Activated naive CD4-positive, alpha-beta T cell (primary cell): ENCODE results near the gene SLC3A2.
A peak's percentile ranks its signal among the peaks of the same experiment; 100 is the strongest.

Source experiments
- DNase-seq, 4 experiments: peaks; one replicate each; lab custom pipeline; 2025; lab: John Stamatoyannopoulos, UW

The SLC3A2 gene

GRCh38 chr11:62910141-62910882 lies 29.6 kb downstream of the SLC3A2 start:
- DNase-seq = no peak

GRCh38 chr11:62911137-62912130 lies 30.7 kb downstream of the SLC3A2 start:
- DNase-seq = no peak

GRCh38 chr11:62912268-62912667 lies 31.6 kb downstream of the SLC3A2 start:
- no peak for DNase-seq

- no peak for DNase-seq
Observed at GRCh38 chr11:62914416-62914815, 33.7 kb downstream of the SLC3A2 start.

- DNase-seq = no peak
Observed at GRCh38 chr11:62917906-62918502, 37.3 kb downstream of the SLC3A2 start.

GRCh38 chr11:62918531-62918930 lies 37.8 kb downstream of the SLC3A2 start:
- no peak for DNase-seq

- no peak for DNase-seq
Observed at GRCh38 chr11:62919476-62919875, 38.8 kb downstream of the SLC3A2 start.

GRCh38 chr11:62919898-62920640 lies 39.4 kb downstream of the SLC3A2 start:
- no peak for DNase-seq

GRCh38 chr11:62921201-62921572 lies 40.5 kb downstream of the SLC3A2 start, which contains the start of gene CHRM1:
TSS of gene CHRM1 (minus strand) at chr11:62921363. CDS start at chr11:62911100, 10,263 bp downstream.
- DNase-seq = no peak

- DNase-seq = no peak
Observed at GRCh38 chr11:62921573-62922188, 41.0 kb downstream of the SLC3A2 start.

GRCh38 chr11:62922189-62922589 lies 41.5 kb downstream of the SLC3A2 start:
- no peak for DNase-seq

- peak in 1 of 4 experiments; percentile 6 for DNase-seq
Observed at GRCh38 chr11:62922653-62923431, 42.1 kb downstream of the SLC3A2 start.

GRCh38 chr11:62923601-62924411 lies 43.1 kb downstream of the SLC3A2 start:
- DNase-seq = no peak

GRCh38 chr11:62925308-62925707 lies 44.6 kb downstream of the SLC3A2 start:
- no peak for DNase-seq

GRCh38 chr11:62925745-62926679 lies 45.3 kb downstream of the SLC3A2 start:
- no peak for DNase-seq

- DNase-seq = no peak
Observed at GRCh38 chr11:62926680-62927455, 46.2 kb downstream of the SLC3A2 start.

GRCh38 chr11:62928011-62928410 lies 47.3 kb downstream of the SLC3A2 start:
- DNase-seq = no peak

- DNase-seq = no peak
Observed at GRCh38 chr11:62930157-62930556, 49.5 kb downstream of the SLC3A2 start.
